ENCODE results near the gene CTRB1.

Gene CTRB1

DNA sequence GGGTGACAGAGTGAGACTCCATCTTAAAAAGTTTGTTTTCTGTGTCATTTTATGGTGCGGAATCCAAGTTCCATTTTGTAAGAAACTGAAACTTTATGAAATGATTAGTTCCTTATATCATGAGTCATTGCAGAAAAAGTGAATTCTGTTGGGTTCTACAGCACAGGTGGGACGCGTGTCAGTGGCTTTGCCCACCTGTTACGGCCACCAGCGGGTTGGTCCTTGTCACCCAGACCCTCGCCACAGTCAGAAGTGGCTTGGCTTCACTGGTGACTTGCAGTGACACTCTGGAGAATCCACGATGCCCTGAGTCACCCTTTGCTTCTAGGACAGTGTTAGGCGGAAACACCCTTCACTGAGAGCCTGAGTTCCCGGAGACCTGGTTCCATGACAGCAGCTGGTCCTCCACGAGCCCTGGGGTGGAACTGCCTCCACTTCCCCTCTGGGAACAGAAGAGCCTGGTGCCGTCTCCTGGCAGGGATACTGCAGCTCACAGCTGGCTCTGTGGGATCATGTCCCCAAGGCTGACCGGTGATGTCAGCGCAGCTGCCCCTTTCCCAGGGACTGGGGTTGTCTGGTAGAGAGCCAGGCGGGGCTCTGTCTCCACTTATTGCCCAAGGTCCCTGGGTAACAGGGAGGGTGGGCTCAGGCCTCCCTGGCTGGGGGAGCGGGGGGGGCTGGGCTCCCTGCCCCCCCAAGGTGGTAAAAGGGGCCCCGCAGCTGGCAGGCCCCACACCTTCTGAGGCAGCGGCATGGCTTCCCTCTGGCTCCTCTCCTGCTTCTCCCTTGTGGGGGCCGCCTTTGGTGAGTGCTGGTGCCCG lies at the start of gene CTRB1:
CTRB1 (plus strand) TSS at position 733 of the 821 bp plus-strand sequence; CDS start at position 753, 20 bp downstream.
- POLR2A ChIA-PET: no interaction called here
- no peak for DNase-seq (ENCODE audit: extremely low spot score)
- CTCF ChIA-PET: no interaction called here
- TF ChIP-seq NFRKB (IDR thresholded peaks at IDR 0.05) (no peak), LEF1 (IDR thresholded peaks at IDR 0.05; ENCODE audit: borderline replicate concordance) (no peak)

DNA sequence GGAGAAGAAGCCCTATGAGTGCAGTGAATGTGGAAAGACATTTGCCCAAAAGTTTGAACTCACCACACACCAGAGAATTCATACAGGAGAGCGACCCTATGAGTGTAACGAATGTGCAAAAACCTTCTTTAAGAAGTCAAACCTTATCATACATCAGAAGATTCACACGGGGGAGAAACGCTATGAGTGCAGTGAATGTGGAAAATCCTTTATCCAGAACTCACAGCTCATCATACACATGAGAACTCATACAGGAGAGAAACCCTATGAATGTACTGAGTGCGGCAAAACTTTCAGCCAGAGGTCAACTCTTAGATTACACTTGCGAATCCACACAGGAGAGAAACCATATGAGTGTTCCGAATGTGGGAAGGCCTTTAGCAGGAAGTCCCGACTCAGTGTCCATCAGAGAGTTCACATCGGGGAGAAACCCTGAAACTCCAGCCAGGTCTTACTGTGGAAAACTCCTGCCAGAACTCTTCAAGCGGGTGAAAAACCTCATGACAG lies 48.8 kb upstream of the CTRB1 start:
- no peak for TF ChIP-seq LEF1 (IDR thresholded peaks at IDR 0.05; ENCODE audit: borderline replicate concordance)
- TF ChIP-seq L3MBTL2 (conservative IDR thresholded peaks at IDR 0.05): no peak
- TF ChIP-seq FOXM1 (IDR thresholded peaks at IDR 0.05; ENCODE audit: borderline replicate concordance): no peak
- TF ChIP-seq SUZ12 (IDR thresholded peaks at IDR 0.05): no peak
- no peak for TF ChIP-seq TARDBP (IDR thresholded peaks at IDR 0.05)
- TF ChIP-seq SP1 (IDR thresholded peaks at IDR 0.05): no peak
- no peak for TF ChIP-seq CTBP1 (IDR thresholded peaks at IDR 0.05; ENCODE audit: borderline replicate concordance)
- no peak for TF ChIP-seq ARNT (IDR thresholded peaks at IDR 0.05)
- no peak for TF ChIP-seq HDGF (IDR thresholded peaks at IDR 0.05; ENCODE audit: borderline replicate concordance)
- no peak for TF ChIP-seq NFRKB (IDR thresholded peaks at IDR 0.05)
- TF ChIP-seq ZNF384 (IDR thresholded peaks at IDR 0.05): no peak
- TF ChIP-seq BHLHE40 (IDR thresholded peaks at IDR 0.05; ENCODE audit: borderline replicate concordance): no peak
- TF ChIP-seq ELF4 (IDR thresholded peaks at IDR 0.05): no peak
- TF ChIP-seq FOXA1 (IDR thresholded peaks at IDR 0.05): no peak
- DNase-seq (ENCODE audit: extremely low spot score): no peak
- POLR2A ChIA-PET: no interaction called here
- CTCF ChIA-PET: no interaction called here

DNA sequence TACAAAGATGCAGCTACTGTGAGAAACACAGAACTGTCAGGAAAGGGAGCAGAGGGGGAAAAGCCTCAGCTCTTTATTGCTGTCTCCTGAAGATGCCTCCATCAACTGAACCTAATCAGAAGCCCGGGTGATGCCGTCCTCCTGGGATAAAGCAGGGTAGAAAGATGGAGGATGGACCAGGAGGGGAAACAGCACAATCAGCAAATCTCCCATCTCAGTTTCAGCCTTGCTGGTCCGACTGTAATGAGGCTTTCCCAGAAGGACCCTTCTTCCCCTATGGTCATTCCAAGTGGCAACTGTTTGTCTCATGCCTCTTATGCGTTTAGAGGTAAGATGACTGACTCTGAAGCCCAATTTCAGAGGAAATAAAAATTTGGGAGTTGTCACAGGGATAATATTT lies 46.2 kb upstream of the CTRB1 start:
- POLR2A ChIA-PET: no interaction called here
- DNase-seq (ENCODE audit: extremely low spot score): no peak
- TF ChIP-seq SP1 (IDR thresholded peaks at IDR 0.05) (no peak), LEF1 (IDR thresholded peaks at IDR 0.05; ENCODE audit: borderline replicate concordance) (no peak)
- CTCF ChIA-PET: no interaction called here

DNA sequence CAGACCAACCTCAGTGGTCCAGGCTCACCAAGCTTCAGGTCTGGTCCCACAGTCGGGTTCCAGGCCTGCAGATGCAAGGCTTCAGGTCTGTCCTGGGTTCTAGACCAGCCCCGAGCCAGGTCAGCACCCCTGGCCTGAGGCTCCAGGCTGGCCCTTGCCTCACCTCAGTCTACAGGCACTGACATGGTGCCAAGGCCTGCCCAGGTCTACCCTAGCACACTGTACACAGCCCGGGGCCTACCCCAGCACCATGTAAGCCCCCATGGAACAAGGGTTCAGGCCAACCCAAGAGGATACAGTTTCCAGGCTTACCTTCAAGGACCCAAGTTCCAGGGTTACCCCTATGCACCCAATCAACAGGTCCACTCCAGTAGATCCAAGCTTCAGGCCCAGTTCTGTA lies 43.7 kb upstream of the CTRB1 start:
- TF ChIP-seq BHLHE40 (IDR thresholded peaks at IDR 0.05; ENCODE audit: borderline replicate concordance) (no peak), ELF4 (IDR thresholded peaks at IDR 0.05) (no peak), ZNF384 (IDR thresholded peaks at IDR 0.05) (no peak), TARDBP (IDR thresholded peaks at IDR 0.05) (no peak), CTBP1 (IDR thresholded peaks at IDR 0.05; ENCODE audit: borderline replicate concordance) (no peak), FOXA1 (IDR thresholded peaks at IDR 0.05) (no peak)
- DNase-seq (ENCODE audit: extremely low spot score): no peak
- CTCF ChIA-PET: no interaction called here
- POLR2A ChIA-PET: no interaction called here

DNA sequence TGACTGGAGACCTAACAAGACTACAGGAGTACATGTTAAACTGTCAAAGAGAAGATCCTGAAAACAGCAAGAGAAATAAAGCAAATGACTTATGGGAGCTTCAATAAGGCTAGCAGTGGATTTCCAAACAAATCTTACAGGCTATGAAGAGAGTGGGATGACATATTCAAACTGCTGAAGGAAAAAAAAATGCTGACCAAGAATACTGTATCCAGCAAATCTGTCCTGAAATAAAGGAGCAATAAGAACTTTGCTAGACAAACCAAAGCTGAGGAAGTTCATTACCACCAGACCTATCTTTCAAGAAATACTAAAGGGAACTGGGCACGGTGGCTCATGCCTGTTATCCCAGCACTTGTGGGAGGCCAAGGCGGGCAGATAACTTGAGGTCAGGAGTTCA lies 41.9 kb upstream of the CTRB1 start:
- ChIA-PET POLR2A (no interaction called here), CTCF (no interaction called here)
- DNase-seq (ENCODE audit: extremely low spot score): no peak
- no peak for TF ChIP-seq HDGF (IDR thresholded peaks at IDR 0.05; ENCODE audit: borderline replicate concordance)
- no peak for TF ChIP-seq TARDBP (IDR thresholded peaks at IDR 0.05)
- TF ChIP-seq ZNF384 (IDR thresholded peaks at IDR 0.05): no peak
- TF ChIP-seq, protein P1, sequence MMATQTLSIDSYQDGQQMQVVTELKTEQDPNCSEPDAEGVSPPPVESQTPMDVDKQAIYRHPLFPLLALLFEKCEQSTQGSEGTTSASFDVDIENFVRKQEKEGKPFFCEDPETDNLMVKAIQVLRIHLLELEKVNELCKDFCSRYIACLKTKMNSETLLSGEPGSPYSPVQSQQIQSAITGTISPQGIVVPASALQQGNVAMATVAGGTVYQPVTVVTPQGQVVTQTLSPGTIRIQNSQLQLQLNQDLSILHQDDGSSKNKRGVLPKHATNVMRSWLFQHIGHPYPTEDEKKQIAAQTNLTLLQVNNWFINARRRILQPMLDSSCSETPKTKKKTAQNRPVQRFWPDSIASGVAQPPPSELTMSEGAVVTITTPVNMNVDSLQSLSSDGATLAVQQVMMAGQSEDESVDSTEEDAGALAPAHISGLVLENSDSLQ (IDR thresholded peaks at IDR 0.05): no peak
- TF ChIP-seq ARNT (IDR thresholded peaks at IDR 0.05): no peak
- no peak for TF ChIP-seq BHLHE40 (IDR thresholded peaks at IDR 0.05; ENCODE audit: borderline replicate concordance)
- TF ChIP-seq SP1 (IDR thresholded peaks at IDR 0.05): no peak
- TF ChIP-seq CTBP1 (IDR thresholded peaks at IDR 0.05; ENCODE audit: borderline replicate concordance): no peak
- no peak for TF ChIP-seq ELF4 (IDR thresholded peaks at IDR 0.05)

DNA sequence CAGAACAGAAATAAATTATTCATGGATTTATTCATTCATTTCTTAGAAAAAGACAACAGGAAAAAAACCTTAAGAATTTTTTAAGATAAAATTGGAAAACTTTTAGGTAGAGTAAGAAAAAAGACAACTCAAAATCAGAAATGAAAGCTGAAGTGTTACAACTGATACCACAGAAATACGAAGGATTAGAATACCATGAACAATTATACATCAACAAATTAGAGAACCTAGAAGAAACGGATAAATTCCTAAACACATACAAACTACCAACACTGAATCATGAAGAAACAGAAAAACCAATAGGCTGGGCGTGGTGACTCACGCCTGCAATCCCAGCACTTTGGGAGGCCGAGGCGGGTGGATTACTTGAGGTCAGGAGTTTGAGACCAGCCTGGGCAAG lies 39.6 kb upstream of the CTRB1 start:
- no peak for TF ChIP-seq FOXM1 (IDR thresholded peaks at IDR 0.05; ENCODE audit: borderline replicate concordance)
- no peak for TF ChIP-seq ELF4 (IDR thresholded peaks at IDR 0.05)
- no peak for TF ChIP-seq FOXK2 (IDR thresholded peaks at IDR 0.05)
- TF ChIP-seq NFRKB (IDR thresholded peaks at IDR 0.05): no peak
- TF ChIP-seq BHLHE40 (IDR thresholded peaks at IDR 0.05; ENCODE audit: borderline replicate concordance): no peak
- no peak for TF ChIP-seq LEF1 (IDR thresholded peaks at IDR 0.05; ENCODE audit: borderline replicate concordance)
- TF ChIP-seq, protein P1 (IDR thresholded peaks at IDR 0.05): no peak
- no peak for TF ChIP-seq SP1 (IDR thresholded peaks at IDR 0.05)
- TF ChIP-seq SUZ12 (IDR thresholded peaks at IDR 0.05): no peak
- no peak for TF ChIP-seq L3MBTL2 (conservative IDR thresholded peaks at IDR 0.05)
- TF ChIP-seq HDGF (IDR thresholded peaks at IDR 0.05; ENCODE audit: borderline replicate concordance): no peak
- TF ChIP-seq CTBP1 (IDR thresholded peaks at IDR 0.05; ENCODE audit: borderline replicate concordance): no peak
- no peak for TF ChIP-seq FOXA1 (IDR thresholded peaks at IDR 0.05)
- TF ChIP-seq ARNT (IDR thresholded peaks at IDR 0.05): no peak
- TF ChIP-seq TARDBP (IDR thresholded peaks at IDR 0.05): no peak
- TF ChIP-seq ZNF384 (IDR thresholded peaks at IDR 0.05): no peak
- ChIA-PET CTCF (no interaction called here), POLR2A (no interaction called here)

DNA sequence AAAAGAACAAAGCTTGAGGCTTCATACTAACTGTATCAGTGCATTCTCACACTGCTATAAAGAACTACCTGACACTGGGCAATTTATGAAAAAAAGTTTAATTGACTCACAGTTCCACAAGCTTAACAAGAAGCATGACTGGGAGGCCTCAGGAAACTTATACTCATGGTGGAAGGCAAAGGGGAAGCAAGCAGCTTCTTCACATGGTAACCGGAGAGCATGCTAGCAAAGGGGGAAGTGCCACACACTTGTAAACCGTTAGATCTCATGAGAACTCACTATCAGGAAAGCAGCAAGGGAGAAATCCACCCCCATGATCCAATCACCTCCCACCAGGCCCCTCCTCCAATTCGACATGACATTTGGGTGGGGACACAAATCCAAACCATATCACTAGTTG lies 37.2 kb upstream of the CTRB1 start:
- POLR2A ChIA-PET: no interaction called here

More for the DNA sequence above, 39.6 kb upstream of the CTRB1 start:
- no peak for DNase-seq (ENCODE audit: extremely low spot score)

More for the DNA sequence above, 37.2 kb upstream of the CTRB1 start:
- DNase-seq (ENCODE audit: extremely low spot score): no peak
- TF ChIP-seq HDGF (IDR thresholded peaks at IDR 0.05; ENCODE audit: borderline replicate concordance): no peak
- TF ChIP-seq, protein P1 (IDR thresholded peaks at IDR 0.05): no peak
- no peak for TF ChIP-seq ARNT (IDR thresholded peaks at IDR 0.05)
- no peak for TF ChIP-seq LEF1 (IDR thresholded peaks at IDR 0.05; ENCODE audit: borderline replicate concordance)
- TF ChIP-seq NFRKB (IDR thresholded peaks at IDR 0.05): no peak
- TF ChIP-seq ELF4 (IDR thresholded peaks at IDR 0.05): no peak
- TF ChIP-seq TARDBP (IDR thresholded peaks at IDR 0.05): no peak
- no peak for TF ChIP-seq SUZ12 (IDR thresholded peaks at IDR 0.05)
- TF ChIP-seq FOXK2 (IDR thresholded peaks at IDR 0.05): no peak
- no peak for TF ChIP-seq CTBP1 (IDR thresholded peaks at IDR 0.05; ENCODE audit: borderline replicate concordance)
- no peak for TF ChIP-seq FOXM1 (IDR thresholded peaks at IDR 0.05; ENCODE audit: borderline replicate concordance)
- no peak for TF ChIP-seq BHLHE40 (IDR thresholded peaks at IDR 0.05; ENCODE audit: borderline replicate concordance)
- no peak for TF ChIP-seq FOXA1 (IDR thresholded peaks at IDR 0.05)
- TF ChIP-seq L3MBTL2 (conservative IDR thresholded peaks at IDR 0.05): no peak
- CTCF ChIA-PET: no interaction called here

Measured in HEK293T (cell line).